ENCODE measurements around the gene PDP2. TPM values are rescaled to one million over a fixed set of nuclear protein-coding genes. Genes with fewer than 3 reads are reported as not detected.

PDP2 gene
- total RNA-seq, 1 experiment from 2014 or later, result 23.1 TPM

GRCh38 chr16:66845791-66846221 lies 34.5 kb upstream of the PDP2 start:
- Histone ChIP-seq H2BK120ac (ENCODE audit: low read depth, low read length, poor library complexity, severe bottlenecking) (no peak overlapping the region), H3K23ac (ENCODE audit: insufficient read length, low read depth, low read length) (no peak overlapping the region), H3K14ac (ENCODE audit: insufficient read depth, low read length) (no peak overlapping the region; the same call in 1 of the 2 replicates), H4K20me1 (ENCODE audit: control insufficient read depth, insufficient read depth, insufficient read length) (no peaks in the 10 kb centered on the region), H4K91ac (ENCODE audit: insufficient read length, low read depth, low read length) (no peak overlapping the region), H3K79me2 (ENCODE audit: insufficient read depth, low read length) (no peaks in the 10 kb centered on the region), H3K27ac (ENCODE audit: insufficient read length, low read depth, low read length) (no peak overlapping the region), H2BK20ac (ENCODE audit: low read depth, low read length, poor library complexity, severe bottlenecking) (no peak overlapping the region), H2BK15ac (ENCODE audit: low read depth, low read length) (no peak overlapping the region), H4K5ac (ENCODE audit: insufficient read length, low read depth, low read length) (no peak overlapping the region), H3K27me3 (ENCODE audit: insufficient read depth, low read length) (peaks cover 17% of the 10 kb centered on the region), H3K4me1 (ENCODE audit: insufficient read depth, low read length) (no peaks in the 10 kb centered on the region; the same call in 1 of the 2 replicates), H3K9ac (ENCODE audit: extremely low read depth, insufficient read length, low read length) (no peak overlapping the region), H3K23me2 (ENCODE audit: insufficient read length, low read depth, low read length, poor library complexity, severe bottlenecking) (peaks cover 13% of the 10 kb centered on the region), H2AFZ (ENCODE audit: low read length) (no peak overlapping the region), H3K79me1 (ENCODE audit: insufficient read depth, low read depth, low read length, poor library complexity, severe bottlenecking) (no peaks in the 10 kb centered on the region), H3K4me2 (ENCODE audit: insufficient read depth, insufficient read length, low read length) (no peak overlapping the region), H3K4ac (ENCODE audit: low read depth, low read length) (no peak overlapping the region), H4K8ac (replicated peaks; ENCODE audit: insufficient read length, low read depth, low read length) (no peak overlapping the region), H3K18ac (ENCODE audit: insufficient read length, low read depth, low read length) (no peak overlapping the region), H2AK5ac (ENCODE audit: insufficient read length, low read length) (no peak overlapping the region), H3K56ac (ENCODE audit: insufficient read length, low read depth, low read length) (no peak overlapping the region), H2BK5ac (ENCODE audit: insufficient read length, low read length) (no peak overlapping the region), H3T11ph (ENCODE audit: low read length) (no peak overlapping the region), H3K9me3 (ENCODE audit: control insufficient read depth, low read depth, low read length) (no peaks in the 10 kb centered on the region), H2BK12ac (ENCODE audit: insufficient read length, low read depth, low read length) (no peak overlapping the region)
- H3K4me3 Mint-ChIP-seq, result peak overlapping the region in 1 of 2 experiments; percentile 81; a peak in 3 of 5 replicates
- no CpG with 5 or more reads among the region's 9 CpGs for WGBS (ENCODE audit: extremely low coverage, insufficient read length, low lambda C conversion rate)
- peaks cover 2 to 16% of the 10 kb centered on the region in 2 experiments; a peak in 3 of 4 replicates for H3K4me1 Mint-ChIP-seq
- H3K9me3 Mint-ChIP-seq, result no peaks in the 10 kb centered on the region
- no peaks in the 10 kb centered on the region; a peak in 1 of 7 replicates for H3K36me3 Mint-ChIP-seq (ENCODE audit: insufficient read depth in 1 of 3, low read depth in 3 of 3)
- H3K27ac Mint-ChIP-seq, result no peak overlapping the region
- peaks cover 79% of the 10 kb centered on the region for H3K27me3 Mint-ChIP-seq (ENCODE audit: low read depth)
- no peak for TF ChIP-seq CTCF (conservative IDR thresholded peaks at IDR 0.05)
- no peak for DNase-seq
